Activated CD4-positive, CD25-positive, alpha-beta regulatory T cell (primary cell): Measurements from ENCODE around the gene SLC25A23.
"Not testable (repeated sequence)": the region's sequence is repeated elsewhere in the genome, so short reads cannot be mapped to it uniquely, and the experiment has no call there.

Experiments used
- DNase-seq, 4 experiments: peaks; one replicate each; lab custom pipeline; 2025; lab: John Stamatoyannopoulos, UW

Gene SLC25A23

GRCh38 chr19:6457958-6458694 is 1.5 kb downstream of the SLC25A23 start:
- no peak for DNase-seq

GRCh38 chr19:6455924-6456323 is 3.7 kb downstream of the SLC25A23 start:
- DNase-seq, result no peak

- DNase-seq, result no peak
These were observed 5.5 kb downstream of the SLC25A23 start for GRCh38 chr19:6453951-6454565.

GRCh38 chr19:6452899-6453298 is 6.7 kb downstream of the SLC25A23 start:
- DNase-seq, result no peak

- no peak for DNase-seq
These were observed 7.4 kb downstream of the SLC25A23 start for GRCh38 chr19:6452223-6452614.

GRCh38 chr19:6451583-6452222 is 7.9 kb downstream of the SLC25A23 start:
- DNase-seq, result no peak

GRCh38 chr19:6450166-6450565 is 9.4 kb downstream of the SLC25A23 start:
- no peak for DNase-seq

GRCh38 chr19:6448045-6448444 is 11.5 kb downstream of the SLC25A23 start:
- DNase-seq, result no peak

- no peak for DNase-seq
These were observed 13.1 kb downstream of the SLC25A23 start for GRCh38 chr19:6446452-6446851.

GRCh38 chr19:6443986-6444385 is 15.6 kb downstream of the SLC25A23 start:
- DNase-seq, result no peak

- DNase-seq, result no peak
These were observed 17.4 kb downstream of the SLC25A23 start for GRCh38 chr19:6442087-6442688.

- no peak for DNase-seq
These were observed 18.7 kb downstream of the SLC25A23 start for GRCh38 chr19:6440905-6441304.

GRCh38 chr19:6439743-6440142 is 19.8 kb downstream of the SLC25A23 start:
- DNase-seq, result no peak

GRCh38 chr19:6433663-6434062 is 25.9 kb downstream of the SLC25A23 start, which contains the start of gene SLC25A41:
Gene SLC25A41, minus strand, starts transcription at chr19:6433763. Its CDS starts 70 bp downstream, at chr19:6433693.
- no peak for DNase-seq

- DNase-seq, result no peak
These were observed 26.4 kb downstream of the SLC25A23 start for GRCh38 chr19:6433165-6433564.

- DNase-seq, result no peak
These were observed 27.7 kb downstream of the SLC25A23 start for GRCh38 chr19:6431891-6432290.

GRCh38 chr19:6429419-6430221 is 30.0 kb downstream of the SLC25A23 start:
- no peak for DNase-seq

- not testable (repeated sequence) for DNase-seq
These were observed 30.7 kb downstream of the SLC25A23 start for GRCh38 chr19:6428692-6429418.

- no peak for DNase-seq
These were observed 32.5 kb downstream of the SLC25A23 start for GRCh38 chr19:6427131-6427530.

GRCh38 chr19:6425732-6426620 is 33.6 kb downstream of the SLC25A23 start:
- no peak for DNase-seq
